GM21423 (cell line): ENCODE data around the gene RASIP1.

Experiments used
- ATAC-seq: cut with Tn5 transposase; IDR thresholded peaks from one replicate; pipeline ENCODE4 v1.9.1; 2021; ENCODE audit warnings: mild to moderate bottlenecking, moderate library complexity; ENCODE audit not compliant: unreplicated experiment

Gene RASIP1

GRCh38 chr19:48676487-48676886, 63.9 kb downstream of the RASIP1 start:
- no peak for ATAC-seq

GRCh38 chr19:48674921-48675824, 65.2 kb downstream of the RASIP1 start:
- ATAC-seq = no peak

GRCh38 chr19:48674216-48674809, 66.1 kb downstream of the RASIP1 start:
- no peak for ATAC-seq

DNA sequence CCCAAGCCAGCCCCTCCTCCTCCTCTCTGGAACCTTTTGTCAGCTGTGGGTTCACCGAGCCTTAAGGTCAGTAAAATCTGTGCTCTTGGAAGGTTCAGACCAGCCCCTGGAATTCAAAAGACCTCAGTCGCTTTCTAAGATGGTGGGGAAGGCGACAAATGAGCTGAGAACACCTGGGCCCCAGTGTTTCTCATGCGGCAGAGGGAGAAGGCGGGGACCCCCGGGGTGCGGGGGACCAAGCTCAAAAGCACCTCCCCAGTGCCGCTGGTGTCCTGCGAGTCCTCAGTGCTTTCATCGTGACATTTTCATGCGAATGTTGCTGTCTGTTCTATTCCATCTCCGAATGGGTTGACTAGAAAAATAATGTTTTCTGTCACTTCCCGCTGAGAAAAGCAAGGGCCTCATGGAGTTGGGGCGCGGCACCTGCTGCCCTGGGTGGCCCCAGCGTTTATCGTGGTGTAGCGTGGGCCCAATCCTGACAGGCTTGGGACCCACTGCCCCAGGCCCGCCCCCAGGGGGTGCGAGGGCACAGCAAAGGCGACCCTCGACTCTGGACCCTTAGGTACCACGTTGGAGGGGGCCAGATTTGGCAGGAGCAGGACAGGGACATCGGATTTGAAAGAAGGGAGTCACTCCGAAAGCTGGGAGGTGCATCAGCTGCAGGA, 66.8 kb downstream of the RASIP1 start:
- ATAC-seq = no peak

DNA sequence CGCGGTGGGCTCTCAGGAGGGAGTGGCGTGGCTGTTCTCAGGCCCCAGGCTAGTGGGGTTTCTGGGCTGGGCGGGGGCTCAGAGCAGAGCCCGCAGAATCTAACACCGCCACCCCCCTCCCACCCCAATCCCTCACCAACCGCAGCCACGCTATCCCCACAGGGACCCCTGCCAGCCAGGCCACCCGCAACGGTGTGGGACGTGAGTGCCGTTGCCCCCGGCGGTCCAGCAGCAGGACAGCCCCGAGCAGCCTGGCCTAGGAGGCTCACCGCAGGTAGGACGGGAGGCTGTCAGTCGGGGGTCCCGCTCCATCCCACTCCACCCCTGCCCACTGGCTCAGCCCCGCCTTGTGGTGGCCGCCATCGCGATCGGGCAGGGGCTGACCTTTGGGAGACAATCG, 67.4 kb downstream of the RASIP1 start, which contains the start of gene NTN5:
NTN5 (minus strand) TSS at position 24 of the 400 bp plus-strand sequence. CDS start 2,031 bp downstream, outside the sequence.
- no peak for ATAC-seq

DNA sequence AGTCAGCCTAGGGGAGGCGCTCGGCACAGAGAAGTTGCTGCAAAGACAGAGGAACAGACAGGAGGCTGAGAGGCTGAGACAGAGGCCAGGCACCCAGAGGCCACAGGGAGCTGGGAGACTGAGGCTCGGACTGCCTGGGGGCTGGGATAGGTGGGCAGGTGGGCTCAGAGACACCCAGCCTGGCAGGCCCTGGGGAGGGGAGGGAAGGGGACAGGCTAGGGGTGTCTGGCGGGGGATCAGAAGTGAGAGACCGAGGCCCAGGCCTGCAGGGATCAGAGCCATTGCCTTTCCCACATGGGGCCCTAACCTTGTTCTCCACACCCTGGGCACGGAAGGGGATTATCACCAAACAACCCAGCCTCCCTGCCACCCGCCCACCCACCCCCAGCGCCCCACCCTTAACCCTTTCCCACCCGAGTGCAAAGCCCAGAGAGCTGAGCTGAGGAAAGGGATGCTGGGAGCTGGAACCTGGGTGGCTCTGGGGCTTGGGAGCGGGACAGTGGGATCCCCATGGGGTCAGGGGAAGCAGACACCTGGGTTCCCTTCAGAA, 68.9 kb downstream of the RASIP1 start:
- no peak for ATAC-seq

GRCh38 chr19:48670699-48671445, 69.5 kb downstream of the RASIP1 start:
- no peak for ATAC-seq
